HCT116 (cell line): ENCODE results near the gene NRAP. TPM values are rescaled to one million over a fixed set of nuclear protein-coding genes. Genes with fewer than 3 reads are reported as not detected.

Experiments used
- ATAC-seq: fragments of 200-7000 bp; cut with Tn5 transposase; 2 replicates; pipeline ENCODE4 v1.9.1; 2020; ENCODE audit warnings: mild to moderate bottlenecking, moderate library complexity
- BruUV-seq: library from RNA; stranded (reverse); fragments of 400-500 nt; replicated peaks from 2 replicates; lab custom pipeline; 2021; lab: Mats Ljungman, UMichigan
- CTCF ChIA-PET: fragments of 300-600 bp; sonication (Branson Sonifier 250); formaldehyde crosslinking; loops from one replicate; lab custom pipeline; 2021; ENCODE audit warnings: antibody characterized with exemption; lab: Charles Lee
- POLR2A ChIA-PET: fragments of 300-600, 350-600 bp; sonication (Branson Sonifier 250); formaldehyde crosslinking; loops from one replicate; lab custom pipeline; 2021; ENCODE audit warnings: antibody characterized with exemption; lab: Charles Lee
- RAD21 ChIA-PET, 2 experiments: fragments of 300-600 bp; sonication (Branson Sonifier 250); formaldehyde crosslinking; loops; one replicate each; lab custom pipeline; 2023; ENCODE audit warnings: low total read pairs in 2 of 2; ENCODE audit not compliant: uncharacterized antibody in 2 of 2, unreplicated experiment in 2 of 2, low non-redundant PET in 1 of 2; lab: Charles Lee
- DNase-seq: peaks from one replicate; pipeline ENCODE4 v3.0.0-alpha.2; 2010; ENCODE audit warnings: low read depth, low spot score
- H2AFZ ChIP-seq: fragments of 200-600 bp; shearing (Covaris generic), sonication (generic); 2 replicates; pipeline ENCODE4 v1.6.1; 2017; ENCODE audit warnings: low read depth, mixed run types, mixed read lengths, antibody characterized with exemption, low read length; ENCODE audit not compliant: poor library complexity, severe bottlenecking
- H3K27ac ChIP-seq: 2 replicates; pipeline ENCODE4 v1.5.1; 2012; ENCODE audit warnings: low read depth, low read length
- H3K27me3 ChIP-seq: fragments of 200-600 bp; sonication (generic); 2 replicates; pipeline ENCODE4 v1.6.1; 2016; ENCODE audit warnings: mixed run types, low read length, mixed read lengths; ENCODE audit not compliant: insufficient read depth
- H3K36me3 ChIP-seq, 2 experiments: fragments of 200-500 bp in 1 of 2; fragments of 200-600 bp in 1 of 2; sonication (Bioruptor generic) in 1 of 2; sonication (generic) in 1 of 2; 2 replicates each; pipeline versions ENCODE4 v1.5.1 to v1.6.1; 2014 to 2016; ENCODE audit warnings: low read length in 2 of 2, inconsistent platforms in 1 of 2, mixed read lengths in 1 of 2, mixed run types in 1 of 2; ENCODE audit not compliant: insufficient read depth in 2 of 2, control insufficient read depth in 1 of 2
- H3K4me1 ChIP-seq, 2 experiments: fragments of 200-600 bp in 1 of 2; sonication (generic) in 1 of 2; 2 replicates each; pipeline versions ENCODE4 v1.5.1 to v1.6.1; 2012 to 2017; ENCODE audit warnings: low read length in 2 of 2, inconsistent platforms in 1 of 2, mild to moderate bottlenecking in 1 of 2, mixed read lengths in 1 of 2, mixed run types in 1 of 2, moderate library complexity in 1 of 2; ENCODE audit not compliant: insufficient read depth in 2 of 2, control insufficient read depth in 1 of 2
- H3K4me2 ChIP-seq: fragments of 200-600 bp; sonication (generic); 2 replicates; pipeline ENCODE4 v1.6.1; 2017; ENCODE audit warnings: mixed run types, low read length, mixed read lengths
- H3K4me3 ChIP-seq, 2 experiments: fragments of 200-600 bp in 1 of 2; sonication (generic) in 1 of 2; replicated peaks in 1 of 2; 2 replicates each; pipeline ENCODE4 v1.5.1; 2011 to 2016; ENCODE audit warnings: low read length in 2 of 2, control low read depth in 1 of 2, low read depth in 1 of 2, mild to moderate bottlenecking in 1 of 2, mixed read lengths in 1 of 2, mixed run types in 1 of 2
- H3K79me2 ChIP-seq: fragments of 200-600 bp; sonication (generic); 2 replicates; pipeline ENCODE4 v1.6.1; 2017; ENCODE audit warnings: mild to moderate bottlenecking, mixed run types, low read length, moderate library complexity, mixed read lengths; ENCODE audit not compliant: insufficient read depth
- H3K9ac ChIP-seq: fragments of 200-600 bp; sonication (generic); 2 replicates; pipeline ENCODE4 v1.6.1; 2016; ENCODE audit warnings: low read length, mixed read lengths
- H3K9me2 ChIP-seq: fragments of 200-600 bp; sonication (generic), shearing (Covaris generic); 2 replicates; pipeline ENCODE4 v1.6.1; 2017; ENCODE audit warnings: mixed run types, mild to moderate bottlenecking, moderate library complexity; ENCODE audit not compliant: insufficient read depth
- H3K9me3 ChIP-seq, 2 experiments: fragments of 200-500 bp in 1 of 2; fragments of 200-600 bp in 1 of 2; sonication (Bioruptor generic) in 1 of 2; sonication (generic) in 1 of 2; 2 replicates each; pipeline ENCODE4 v1.6.1; 2014 to 2017; ENCODE audit warnings: low read length in 2 of 2, mixed read lengths in 2 of 2, inconsistent platforms in 1 of 2, low read depth in 1 of 2, mild to moderate bottlenecking in 1 of 2, mixed run types in 1 of 2, moderate library complexity in 1 of 2; ENCODE audit not compliant: control insufficient read depth in 1 of 2, insufficient read depth in 1 of 2
- H4K20me1 ChIP-seq: fragments of 200-600 bp; sonication (generic), shearing (Covaris generic); 2 replicates; pipeline ENCODE4 v1.6.1; 2017; ENCODE audit warnings: mixed run types, mild to moderate bottlenecking, moderate library complexity; ENCODE audit not compliant: insufficient read depth
- CEBPB ChIP-seq: IDR thresholded peaks from 2 replicates; pipeline ENCODE4 v1.6.1; 2012; ENCODE audit warnings: low read depth
- ELF1 ChIP-seq: IDR thresholded peaks from 2 replicates; pipeline ENCODE4 v1.6.1; 2012; ENCODE audit warnings: low read depth, borderline replicate concordance
- EZH2 ChIP-seq: fragments of 200-600 bp; sonication (generic); IDR thresholded peaks from 2 replicates; pipeline ENCODE4 v1.6.1; 2017; ENCODE audit warnings: antibody characterized with exemption, mixed run types
- EZH2phosphoT487 ChIP-seq: fragments of 200-600 bp; IDR thresholded peaks from 2 replicates; pipeline ENCODE4 v1.6.1; 2018; ENCODE audit warnings: antibody characterized with exemption, borderline replicate concordance
- JUND ChIP-seq: IDR thresholded peaks from 2 replicates; pipeline ENCODE4 v1.6.1; 2012
- POLR2A ChIP-seq: IDR thresholded peaks from 2 replicates; pipeline ENCODE4 v1.7.0; 2011; ENCODE audit warnings: borderline replicate concordance; ENCODE audit not compliant: insufficient read depth, insufficient read length; ENCODE audit errors: extremely low read depth
- POLR2AphosphoS5 ChIP-seq: IDR thresholded peaks from 2 replicates; pipeline ENCODE4 v1.6.1; 2011; ENCODE audit warnings: mild to moderate bottlenecking, low read depth, low read length, moderate library complexity
- RAD21 ChIP-seq: IDR thresholded peaks from 2 replicates; pipeline ENCODE4 v1.6.1; 2012; ENCODE audit warnings: low read depth, mild to moderate bottlenecking
- SIN3A ChIP-seq: IDR thresholded peaks from 2 replicates; pipeline ENCODE4 v1.6.1; 2012; ENCODE audit warnings: low read depth
- SP1 ChIP-seq: IDR thresholded peaks from 2 replicates; pipeline ENCODE4 v1.6.1; 2012; ENCODE audit warnings: low read depth
- SRF ChIP-seq: IDR thresholded peaks from 2 replicates; pipeline ENCODE4 v1.6.1; 2012; ENCODE audit warnings: low read depth
- TCF7L2 ChIP-seq: IDR thresholded peaks from 2 replicates; pipeline ENCODE4 v1.7.0; 2011; ENCODE audit warnings: borderline replicate concordance, inconsistent platforms; ENCODE audit not compliant: insufficient read depth, insufficient read length; ENCODE audit errors: extremely low read depth
- ZNF274 ChIP-seq: fragments of 200-500 bp; sonication (Bioruptor generic); IDR thresholded peaks from 2 replicates; pipeline ENCODE4 v1.6.1; 2014; ENCODE audit warnings: mild to moderate bottlenecking, low read depth, low read length, inconsistent platforms
- intact Hi-C: fragments of 100-400 bp; cut with micrococcal nuclease; formaldehyde crosslinking; loops from 2 replicates; pipeline ENCODE4 v1.10.0; 2022
- total RNA-seq: library from RNA; stranded (reverse); gene quantifications from one replicate; pipeline ENCODE4 v1.2.1, GENCODE V29; 2021; ENCODE audit not compliant: unreplicated experiment
- TF ChIP-seq, protein P1 (sequence below): IDR thresholded peaks from 2 replicates; pipeline ENCODE4 v1.6.1; 2012

NRAP gene
- total RNA-seq, 1 experiment from 2014 or later, result not detected

DNA sequence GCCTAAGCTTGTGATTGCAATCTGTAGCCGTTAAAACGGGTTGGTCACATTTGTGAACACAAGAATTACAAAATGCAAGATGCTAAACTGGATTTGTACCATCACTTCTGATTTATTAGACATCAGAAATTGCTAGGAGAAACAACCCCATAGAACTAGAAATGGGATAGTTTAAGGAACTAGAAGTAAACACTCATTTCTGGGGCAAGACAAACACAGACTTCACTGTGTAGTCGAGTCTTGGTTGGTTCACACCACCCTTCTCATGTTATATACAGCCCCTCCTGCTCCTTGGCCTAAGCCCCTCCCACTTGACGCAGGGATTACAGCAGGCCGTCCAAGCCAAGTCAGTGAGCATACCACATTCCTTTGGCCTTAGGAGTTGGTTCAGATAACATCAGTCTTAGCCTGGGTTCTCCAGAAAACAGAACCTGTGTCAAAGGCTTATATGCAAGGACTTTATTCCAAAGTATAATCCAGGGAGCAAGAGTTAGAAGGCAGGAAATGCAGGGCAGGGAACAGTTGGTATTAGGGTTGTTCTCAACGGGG, 2.0 kb upstream of the NRAP start:
- ChIA-PET RAD21 (no interaction called here), CTCF (no interaction called here), POLR2A (no interaction called here)
- H3K4me1 ChIP-seq, result peaks cover 0 to 8% of the 10 kb centered on the region in 2 experiments; a peak in 2 of 4 replicates
- no peaks in the 10 kb centered on the region for H3K36me3 ChIP-seq
- no peaks in the 10 kb centered on the region for H3K79me2 ChIP-seq
- H3K9me2 ChIP-seq, result no peaks in the 10 kb centered on the region
- no TSS peak for BruUV-seq
- intact Hi-C loops, result no loop called here
- H3K27ac ChIP-seq, result no peak overlapping the region
- DNase-seq (no peak), ATAC-seq (peak; percentile 93)
- H3K9ac ChIP-seq, result no peak overlapping the region
- no peak for TF ChIP-seq SIN3A
- no peak for TF ChIP-seq EZH2
- TF ChIP-seq, protein P1, sequence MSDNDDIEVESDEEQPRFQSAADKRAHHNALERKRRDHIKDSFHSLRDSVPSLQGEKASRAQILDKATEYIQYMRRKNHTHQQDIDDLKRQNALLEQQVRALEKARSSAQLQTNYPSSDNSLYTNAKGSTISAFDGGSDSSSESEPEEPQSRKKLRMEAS, result no peak
- no peak for TF ChIP-seq SP1
- TF ChIP-seq ELF1, result no peak
- TF ChIP-seq ZNF274, result no peak
- TF ChIP-seq CEBPB, result no peak
- TF ChIP-seq SRF, result no peak
- TF ChIP-seq POLR2A, result no peak
- TF ChIP-seq POLR2AphosphoS5, result no peak
- TF ChIP-seq TCF7L2, result no peak
- no peak for TF ChIP-seq JUND
- no peak for TF ChIP-seq RAD21
- TF ChIP-seq EZH2phosphoT487, result no peak
- H3K27me3 ChIP-seq, result no peaks in the 10 kb centered on the region
- H4K20me1 ChIP-seq, result no peaks in the 10 kb centered on the region
- H3K4me3 ChIP-seq, result no peak overlapping the region
- H3K9me3 ChIP-seq, result no peaks in the 10 kb centered on the region
- H3K4me2 ChIP-seq, result no peak overlapping the region
- peak overlapping the region; percentile 50 for H2AFZ ChIP-seq
